HepG2 (cell line): ENCODE data around the gene GRM4. TPM values are rescaled to one million over a fixed set of nuclear protein-coding genes. Genes with fewer than 3 reads are reported as not detected.
A peak's percentile ranks its signal among the peaks of the same experiment; 100 is the strongest.

ENCODE experiments used
- ATAC-seq: fragments of 200-7000 bp; cut with Tn5 transposase; 3 replicates; pipeline ENCODE4 v1.9.1; 2020; ENCODE audit warnings: mild to moderate bottlenecking, moderate library complexity
- BruUV-seq: library from RNA; stranded (reverse); fragments of 400-500 nt; replicated peaks from 2 replicates; lab custom pipeline; 2021; lab: Mats Ljungman, UMichigan
- CTCF ChIA-PET: fragments of 300-600 bp; formaldehyde crosslinking; extraction: SDS; loops from one replicate; lab custom pipeline; 2021; ENCODE audit warnings: low total read pairs, inconsistent platforms, low intra/inter-chr PET ratio; lab: Yijun Ruan, JAX
- POLR2A ChIA-PET: fragments of 350-600 bp; sonication (Branson Sonifier 250); formaldehyde crosslinking; loops from one replicate; lab custom pipeline; 2020; ENCODE audit warnings: antibody characterized with exemption, inconsistent platforms; lab: Yijun Ruan, JAX
- DNase-seq: peaks from one replicate; pipeline ENCODE4 v3.0.0-alpha.2; 2015; ENCODE audit warnings: low spot score
- FAIRE-seq: peaks from 3 replicates; lab custom pipeline; 2011; peaks lifted over from hg19 to GRCh38; lab: Jason Lieb, UNC
- H2AFZ ChIP-seq: one replicate; pipeline ENCODE4 v1.6.1; 2011; ENCODE audit warnings: low read length, inconsistent platforms
- H3K27ac ChIP-seq: fragments of 300-600 bp; 3 replicates; pipeline ENCODE4 v1.8.0; 2011; ENCODE audit warnings: mixed run types, mild to moderate bottlenecking, mixed read lengths, low read length, inconsistent platforms; ENCODE audit not compliant: insufficient read depth; ENCODE audit errors: extremely low read length
- H3K27me3 ChIP-seq, 2 experiments: fragments of 200-600 bp in 1 of 2; 2 replicates in 1 of 2; 3 replicates in 1 of 2; pipeline versions ENCODE4 v1.6.0 to v1.8.0; 2011; ENCODE audit warnings: low read length in 2 of 2, mild to moderate bottlenecking in 2 of 2, moderate library complexity in 2 of 2, inconsistent platforms in 1 of 2; ENCODE audit not compliant: insufficient read depth in 2 of 2, control insufficient read depth in 1 of 2
- H3K36me3 ChIP-seq, 2 experiments: fragments of 200-600 bp in 1 of 2; replicated peaks in 1 of 2; 2 replicates in 1 of 2; 3 replicates in 1 of 2; pipeline versions ENCODE4 v1.5.1 to v1.8.0; 2011; ENCODE audit warnings: low read length in 2 of 2, inconsistent platforms in 1 of 2; ENCODE audit not compliant: insufficient read depth in 2 of 2, control insufficient read depth in 1 of 2
- H3K4me1 ChIP-seq: 2 replicates; pipeline ENCODE4 v1.5.1; 2012; ENCODE audit warnings: low read length, inconsistent platforms; ENCODE audit not compliant: insufficient read depth
- H3K4me2 ChIP-seq: 2 replicates; pipeline ENCODE4 v1.6.0; 2011; ENCODE audit warnings: low read depth, low read length, inconsistent platforms
- H3K4me3 ChIP-seq, 3 experiments: fragments of 200-600 bp in 1 of 3; sonication (generic), shearing (Covaris generic) in 1 of 3; replicated peaks in 1 of 3; 2 replicates each; pipeline ENCODE4 v1.5.1; 2011 to 2016; ENCODE audit warnings: low read length in 3 of 3, inconsistent platforms in 2 of 3, low read depth in 2 of 3, mild to moderate bottlenecking in 2 of 3, control low read depth in 1 of 3, mixed read lengths in 1 of 3; ENCODE audit not compliant: insufficient read depth in 1 of 3
- H3K79me2 ChIP-seq: one replicate; pipeline ENCODE4 v1.6.1; 2011; ENCODE audit warnings: low read length, inconsistent platforms; ENCODE audit not compliant: insufficient read depth
- H3K9ac ChIP-seq: 2 replicates; pipeline ENCODE4 v1.6.0; 2011; ENCODE audit warnings: mild to moderate bottlenecking, low read depth, low read length, inconsistent platforms; ENCODE audit not compliant: insufficient read depth
- H3K9me3 ChIP-seq: 2 replicates; pipeline ENCODE4 v1.5.1; 2012; ENCODE audit warnings: mild to moderate bottlenecking, low read length
- H4K20me1 ChIP-seq: 2 replicates; pipeline ENCODE4 v1.6.0; 2011; ENCODE audit warnings: inconsistent platforms, mild to moderate bottlenecking, low read length, moderate library complexity; ENCODE audit not compliant: insufficient read depth
- ARID4A ChIP-seq: sonication (generic); formaldehyde crosslinking; IDR thresholded peaks from 2 replicates; pipeline ENCODE4 v1.5.0; 2020; ENCODE audit warnings: mild to moderate bottlenecking, missing genetic modification reagents, borderline replicate concordance
- GATAD1 ChIP-seq: IDR thresholded peaks from 2 replicates; pipeline ENCODE4 v1.6.1; 2016; ENCODE audit warnings: missing genetic modification reagents, missing compliant biosample characterization
- KDM5B ChIP-seq: sonication (generic); formaldehyde crosslinking; IDR thresholded peaks from 2 replicates; pipeline ENCODE4 v1.4.0; 2020; ENCODE audit warnings: missing genetic modification reagents, mild to moderate bottlenecking, borderline replicate concordance
- ZBTB10 ChIP-seq: sonication (generic); formaldehyde crosslinking; IDR thresholded peaks from 2 replicates; pipeline ENCODE4 v1.4.0; 2020; ENCODE audit warnings: missing genetic modification reagents, borderline replicate concordance
- ZFP91 ChIP-seq: sonication (generic); formaldehyde crosslinking; IDR thresholded peaks from 2 replicates; pipeline ENCODE4 v1.9.0; 2022; ENCODE audit warnings: missing genetic modification reagents, mild to moderate bottlenecking, borderline replicate concordance
- ZFX ChIP-seq: sonication (generic); formaldehyde crosslinking; IDR thresholded peaks from 2 replicates; pipeline ENCODE4 v1.4.0; 2020; ENCODE audit warnings: mild to moderate bottlenecking, low read depth, missing genetic modification reagents, moderate library complexity
- ZNF3 ChIP-seq: IDR thresholded peaks from 2 replicates; pipeline ENCODE4 v1.7.0; 2017; ENCODE audit warnings: inconsistent platforms
- ZNF615 ChIP-seq: sonication (generic); formaldehyde crosslinking; IDR thresholded peaks from 2 replicates; pipeline ENCODE4 v1.5.0; 2020; ENCODE audit warnings: mild to moderate bottlenecking, missing genetic modification reagents, borderline replicate concordance
- ZNF883 ChIP-seq: sonication (generic); formaldehyde crosslinking; IDR thresholded peaks from 2 replicates; pipeline ENCODE4 v1.5.1; 2020; ENCODE audit warnings: mild to moderate bottlenecking, missing genetic modification reagents; ENCODE audit errors: not compliant biosample characterization
- whole genome bisulfite sequencing: methylation state at CpG from one replicate; pipeline ENCODE4 v1.1.6; 2017; ENCODE audit warnings: low lambda C conversion rate; 5-methylcytosine and 5-hydroxymethylcytosine counted together
- in situ Hi-C: cut with HindIII; loops from 2 replicates; pipeline ENCODE4 v1.10.0; 2017; ENCODE audit warnings: low pct_unique_long_range_greater_than_20kb; ENCODE audit not compliant: extremely low pct_ligation_motif_present
- intact Hi-C: fragments of 100-400 bp; cut with micrococcal nuclease; formaldehyde crosslinking; loops from one replicate; pipeline ENCODE4 v1.10.0; 2022; ENCODE audit not compliant: unreplicated experiment
- polyA plus RNA-seq, 8 experiments: library from polyadenylated mRNA; depleted of rRNA in 3 of 8; stranded (reverse) in 7 of 8; unstranded in 1 of 8; fragments of >200 nt; fragmentation: Illumina TruSeq in 4 of 8; extraction: Trizol in 4 of 8; gene quantifications; 2 replicates each; pipeline versions ENCODE4 v1.2.1 to v1.2.3, GENCODE V29; 2011 to 2016; ENCODE audit warnings: low read depth in 4 of 8, missing spikeins in 1 of 8, mixed read lengths in 1 of 8; ENCODE audit not compliant: insufficient read depth in 1 of 8
- total RNA-seq, 5 experiments: library from RNA; depleted of rRNA; stranded (reverse); fragments of >200 nt; fragmentation: Illumina TruSeq; extraction: Trizol; gene quantifications; 2 replicates each; pipeline ENCODE4 v1.2.3, GENCODE V29; 2016; ENCODE audit warnings: low read depth in 1 of 5

Gene GRM4
- total and polyA plus RNA-seq, 2 of the 13 experiments (the other 11 are each of a cell fraction or from before 2014, with no cell fraction given): not detected

- TF ChIP-seq KDM5B (CRISPR knock-in tag) (no peak), GATAD1 (CRISPR knock-in tag) (no peak)
These were observed 9.8 kb upstream of the GRM4 start (continued) for GRCh38 chr6:34155471-34156300.

- Histone ChIP-seq H3K79me2 (no peaks in the 10 kb centered on the region), H3K27me3 (peaks cover 11 to 43% of the 10 kb centered on the region in 2 experiments), H3K4me2 (peak overlapping the region; percentile 43), H3K36me3 (no peaks in the 10 kb centered on the region), H3K27ac (no peak overlapping the region), H3K9me3 (peaks cover 11% of the 10 kb centered on the region), H3K4me3 (peak overlapping the region in 1 of 3 experiments; percentile 36; a peak in 1 of 6 replicates), H2AFZ (no peak overlapping the region), H3K9ac (no peak overlapping the region), H3K4me1 (no peaks in the 10 kb centered on the region; the same call in 1 of the 2 replicates), H4K20me1 (no peaks in the 10 kb centered on the region; the same call in 1 of the 2 replicates)
- DNase-seq (no peak), FAIRE-seq (no peak), ATAC-seq (peak; percentile 84)
- in situ Hi-C loops: loop anchor here (10.0 kb wide), 1 partner anchor 390 kb away; no protein-coding TSS in a partner anchor
- intact Hi-C loops: loop anchor here (1.0 kb wide), 1 partner anchor 100 kb away; no protein-coding TSS in a partner anchor
- ChIA-PET CTCF (interaction anchor here (1.0 to 2.4 kb wide), 7 partner anchors 99 to 410 kb away, joined by 3 to 26 read pairs (median 3); no protein-coding TSS in a partner anchor), POLR2A (no interaction called here)
- no TSS peak for BruUV-seq
- 44% methylated on average over 41 of the region's 61 CpGs for WGBS
- peak; percentile 69 for TF ChIP-seq ZNF883 (CRISPR knock-in tag)
- TF ChIP-seq ARID4A: no peak
- TF ChIP-seq ZFX (CRISPR knock-in tag): no peak
- peak; percentile 63; the same call in 1 of the 2 replicates for TF ChIP-seq ZFP91 (CRISPR knock-in tag)
- no peak for TF ChIP-seq ZBTB10 (CRISPR knock-in tag)
- TF ChIP-seq ZNF615 (CRISPR knock-in tag): no peak
- no peak for TF ChIP-seq ZNF3
These were observed 9.0 kb upstream of the GRM4 start for GRCh38 chr6:34154668-34155447.
